HG03439 (cell line): ENCODE results near the gene PDE9A.
"Not testable (repeated sequence)": the region's sequence is repeated elsewhere in the genome, so short reads cannot be mapped to it uniquely, and the experiment has no call there.

Source experiments
- ATAC-seq: cut with Tn5 transposase; IDR thresholded peaks from one replicate; pipeline ENCODE4 v1.9.1; 2021; ENCODE audit warnings: mild to moderate bottlenecking, moderate library complexity; ENCODE audit not compliant: unreplicated experiment

Gene PDE9A

GRCh38 chr21:42653231-42654061 lies at the start of gene PDE9A:
PDE9A (plus strand) TSS chr21:42653621; CDS start chr21:42653815, 194 bp downstream.
- ATAC-seq = no peak

- ATAC-seq = no peak
Measured at GRCh38 chr21:42607102-42607501, 46.3 kb upstream of the PDE9A start.

DNA sequence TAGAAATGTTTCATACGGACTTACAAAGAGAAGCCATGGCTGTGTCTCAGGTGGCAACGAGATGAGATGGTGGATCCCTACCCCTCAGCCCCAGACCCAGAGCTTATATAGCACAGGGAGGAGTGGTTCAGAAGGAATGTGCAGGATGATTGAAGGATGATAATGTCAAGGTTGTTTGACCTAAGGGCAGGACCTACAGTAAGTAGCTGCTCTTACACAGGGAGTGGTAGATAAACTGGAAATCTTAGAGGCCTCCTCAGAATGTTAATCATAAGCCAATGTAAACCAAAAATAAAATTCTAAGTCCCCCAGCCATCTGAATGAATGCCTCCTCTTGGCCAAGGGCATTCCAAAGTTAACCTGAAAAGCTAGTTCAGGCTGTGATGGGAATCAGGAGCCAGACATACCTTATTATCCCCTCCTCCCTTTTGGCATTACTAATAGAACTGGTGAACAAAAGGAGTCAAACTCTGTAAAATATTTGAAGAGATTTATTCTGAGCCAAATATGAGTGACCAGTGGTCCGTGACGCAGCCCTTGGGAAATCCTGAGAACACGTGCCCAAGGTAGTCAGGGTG lies 45.8 kb upstream of the PDE9A start:
- ATAC-seq = no peak

DNA sequence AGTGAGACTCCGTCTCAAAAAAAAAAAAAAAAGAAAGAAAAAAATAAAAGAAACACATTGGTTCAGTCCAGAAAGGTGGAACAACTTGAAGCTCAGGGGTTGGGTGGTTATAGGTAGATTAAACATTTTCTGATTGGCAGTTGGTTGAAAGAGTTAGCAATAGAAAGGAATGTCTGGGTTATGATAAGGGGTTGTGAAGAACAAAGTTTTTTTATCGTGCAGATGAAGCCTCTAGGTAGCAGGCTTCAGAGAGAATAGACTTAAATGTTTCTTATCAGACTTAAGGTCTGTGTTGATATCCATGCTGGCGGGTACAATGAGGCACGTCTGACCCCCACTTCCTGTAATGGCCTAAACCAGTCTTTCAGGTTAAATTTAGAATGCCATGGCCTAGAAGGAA lies 45.0 kb upstream of the PDE9A start:
- ATAC-seq = no peak

- no peak for ATAC-seq
Measured at GRCh38 chr21:42609811-42610210, 43.6 kb upstream of the PDE9A start.

GRCh38 chr21:42611852-42612251 lies 41.6 kb upstream of the PDE9A start:
- no peak for ATAC-seq

- ATAC-seq = no peak
Measured at GRCh38 chr21:42612390-42612789, 41.0 kb upstream of the PDE9A start.

DNA sequence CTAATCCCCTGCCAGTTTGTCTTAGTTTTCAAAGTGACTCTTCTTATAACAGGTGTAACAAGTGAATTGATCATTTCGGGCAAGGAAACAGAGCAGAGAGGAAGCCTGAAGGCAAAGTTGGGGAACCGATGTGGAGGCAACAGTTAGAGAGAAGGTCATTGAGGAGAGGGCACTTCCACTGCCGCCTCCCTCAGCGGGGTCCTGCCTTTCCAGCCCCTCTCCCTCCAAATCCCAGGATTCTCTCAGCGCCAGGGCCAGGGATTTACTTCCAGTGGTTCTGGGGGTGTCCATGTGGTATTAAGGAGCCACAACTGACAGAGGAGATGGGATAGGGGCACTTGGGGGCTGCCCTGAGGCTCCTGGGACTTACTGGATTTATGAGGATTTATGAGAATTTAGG lies 39.7 kb upstream of the PDE9A start:
- ATAC-seq = no peak

DNA sequence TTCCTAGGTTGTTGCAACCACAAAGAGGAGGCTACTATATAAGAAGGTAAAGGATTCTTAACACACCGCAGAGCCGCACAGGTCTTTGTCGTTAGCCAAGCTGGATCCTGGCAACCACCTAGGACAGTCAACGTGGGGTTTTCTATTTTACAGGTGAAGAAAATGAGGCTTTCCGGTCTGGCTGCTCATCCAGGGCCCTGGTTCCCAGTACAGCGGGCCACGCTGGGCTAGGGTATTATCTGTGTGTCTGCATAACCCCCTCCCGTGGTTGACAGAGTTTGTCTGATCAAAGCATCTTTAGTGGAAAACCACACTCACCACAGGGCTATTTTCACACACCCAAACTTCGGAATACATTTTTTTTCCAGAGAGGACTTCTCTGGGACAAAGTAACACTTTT lies 39.0 kb upstream of the PDE9A start:
- ATAC-seq = no peak

DNA sequence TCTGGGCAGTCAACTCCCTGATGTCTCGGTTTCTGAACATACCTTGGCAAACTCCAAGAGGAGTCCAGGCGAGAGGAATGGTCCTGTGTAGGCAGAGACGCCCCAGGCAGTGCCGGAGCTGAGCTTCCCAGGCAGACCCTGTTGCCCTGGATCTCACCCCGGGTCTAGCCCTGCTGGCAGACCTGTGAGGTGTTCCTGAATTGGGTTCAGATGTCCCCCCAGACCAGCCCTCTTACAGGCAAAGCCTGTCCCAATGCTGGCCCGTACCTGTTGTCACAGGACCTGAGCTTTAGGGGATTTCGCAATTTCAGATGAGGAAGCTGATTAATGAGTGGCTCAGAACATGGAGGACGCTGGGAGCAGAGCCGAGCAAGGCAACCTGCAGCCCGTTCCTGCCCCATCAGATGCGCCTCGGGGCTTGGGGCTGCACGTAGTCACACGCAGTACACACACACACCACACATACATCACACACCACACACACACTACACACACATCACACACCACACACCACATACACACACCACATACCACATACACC lies 38.5 kb upstream of the PDE9A start:
- ATAC-seq = no peak

- ATAC-seq = not testable (repeated sequence)
Measured at GRCh38 chr21:42615377-42615776, 38.0 kb upstream of the PDE9A start.

GRCh38 chr21:42615924-42616323 lies 37.5 kb upstream of the PDE9A start:
- no peak for ATAC-seq

DNA sequence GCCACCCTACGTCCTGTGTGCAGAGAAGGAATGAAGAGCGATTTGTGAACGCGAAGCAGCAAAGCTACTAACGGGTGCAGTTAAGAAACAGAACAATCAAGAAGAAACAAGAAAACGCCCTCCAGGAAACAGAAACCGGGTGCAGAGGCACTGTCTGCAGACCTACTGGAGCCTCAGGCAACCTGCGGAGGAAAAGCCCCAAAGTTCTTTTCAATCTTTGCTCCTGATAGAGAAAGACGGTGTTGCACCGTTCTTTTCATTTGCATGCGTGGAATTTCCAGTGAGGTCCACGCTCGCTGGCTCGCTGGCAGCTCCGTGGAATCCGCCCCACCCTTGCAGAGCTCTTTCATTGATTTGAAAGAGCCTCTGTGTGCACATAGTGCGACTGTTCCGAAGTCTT lies 37.0 kb upstream of the PDE9A start:
- ATAC-seq = no peak

GRCh38 chr21:42616941-42617340 lies 36.5 kb upstream of the PDE9A start:
- ATAC-seq = no peak

DNA sequence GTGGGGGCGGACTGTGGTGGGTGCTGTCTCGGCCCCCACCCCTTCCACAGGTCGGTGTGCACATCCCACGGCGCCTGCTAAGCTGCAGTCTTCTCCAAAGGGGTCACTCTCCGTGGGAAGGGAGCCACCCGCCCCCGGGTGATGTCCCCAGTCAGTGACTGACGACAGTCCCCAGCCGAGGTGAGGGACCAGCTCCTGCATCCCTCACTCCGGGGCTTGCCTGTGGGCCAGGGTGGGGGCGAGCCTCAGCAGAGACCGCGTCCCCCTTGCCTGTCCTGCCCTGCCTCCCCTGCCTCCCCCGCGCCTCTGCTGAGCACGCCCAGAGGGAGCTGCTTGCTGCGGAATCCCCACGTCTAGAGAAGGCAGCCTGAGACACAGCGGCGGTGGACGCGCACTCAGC lies 35.9 kb upstream of the PDE9A start:
- no peak for ATAC-seq

DNA sequence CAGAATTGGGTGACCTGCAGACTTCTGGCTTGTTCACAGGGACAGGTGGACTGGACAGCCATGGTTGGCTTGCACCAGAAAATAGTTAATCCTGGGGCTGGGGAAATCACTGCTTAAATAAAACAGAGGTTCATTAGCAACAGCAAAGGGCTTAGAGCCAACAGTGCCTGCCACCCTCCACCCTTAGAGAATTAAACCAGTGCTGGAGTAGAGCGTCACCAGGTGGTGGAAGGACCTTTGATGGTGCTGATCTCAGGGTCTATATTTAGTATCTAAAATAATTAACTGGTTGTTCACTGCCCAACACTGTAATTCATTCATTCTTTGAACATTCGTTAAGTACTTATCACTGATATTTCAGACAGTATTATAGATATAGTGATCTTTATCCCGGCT lies 34.7 kb upstream of the PDE9A start:
- no peak for ATAC-seq

DNA sequence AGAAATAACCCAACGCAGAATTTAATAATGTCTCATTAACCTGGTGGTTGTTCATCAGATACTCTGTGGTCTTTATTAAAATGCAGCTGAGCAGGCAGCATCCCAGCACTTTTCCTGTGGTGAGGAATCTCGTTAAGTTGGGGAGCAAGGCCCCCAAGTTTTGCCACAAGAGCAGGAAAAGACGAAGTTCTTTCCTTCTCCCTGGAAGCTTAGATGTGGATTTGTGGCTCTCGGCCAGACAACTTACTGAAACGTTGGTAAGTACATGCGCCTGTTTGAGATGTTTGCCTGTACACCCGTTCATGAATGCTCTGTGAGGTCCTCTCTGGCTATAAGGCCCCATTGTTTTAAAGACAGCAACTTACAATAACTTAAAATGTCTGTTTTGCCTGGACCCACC lies 34.3 kb upstream of the PDE9A start:
- no peak for ATAC-seq

DNA sequence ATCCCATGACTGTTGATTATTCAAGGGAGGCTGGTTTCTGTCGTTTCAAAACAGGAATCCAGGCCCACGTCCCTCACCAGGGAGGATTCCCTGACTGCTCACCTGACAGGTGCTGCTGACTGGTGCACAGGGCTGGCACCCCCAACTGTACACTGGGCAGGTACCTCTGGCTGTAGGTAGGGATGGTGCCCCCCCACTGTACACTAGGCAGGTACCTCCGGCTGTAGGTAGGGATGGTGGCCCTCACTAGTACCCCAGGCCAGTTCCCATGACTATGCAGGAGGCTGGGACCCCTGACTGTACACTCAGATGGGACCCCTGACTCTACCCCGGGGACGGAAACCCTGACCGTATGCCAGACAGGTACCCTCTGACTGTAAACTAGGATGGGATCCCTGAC lies 33.6 kb upstream of the PDE9A start:
- no peak for ATAC-seq

GRCh38 chr21:42621166-42621818 lies 32.1 kb upstream of the PDE9A start:
- no peak for ATAC-seq

GRCh38 chr21:42621819-42622177 lies 31.6 kb upstream of the PDE9A start:
- ATAC-seq = no peak

DNA sequence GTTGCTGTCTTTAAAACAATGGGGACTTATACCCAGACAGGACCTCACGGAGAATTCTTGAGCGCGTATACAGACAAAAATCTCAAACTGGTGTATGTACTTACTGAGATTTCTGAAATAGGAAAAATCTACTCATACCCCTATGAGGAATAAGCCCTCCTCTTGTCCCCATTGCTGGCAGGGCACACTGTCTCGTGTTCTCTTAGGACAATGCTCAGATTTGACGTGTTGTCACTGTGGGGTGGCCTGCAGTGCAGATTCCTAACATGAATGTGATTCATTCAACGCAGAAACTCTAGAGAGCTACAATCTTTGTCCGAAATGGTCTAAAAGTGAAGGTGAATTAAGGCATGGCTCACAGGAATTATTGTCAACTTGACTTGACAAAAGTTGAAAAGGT lies 31.1 kb upstream of the PDE9A start:
- no peak for ATAC-seq

DNA sequence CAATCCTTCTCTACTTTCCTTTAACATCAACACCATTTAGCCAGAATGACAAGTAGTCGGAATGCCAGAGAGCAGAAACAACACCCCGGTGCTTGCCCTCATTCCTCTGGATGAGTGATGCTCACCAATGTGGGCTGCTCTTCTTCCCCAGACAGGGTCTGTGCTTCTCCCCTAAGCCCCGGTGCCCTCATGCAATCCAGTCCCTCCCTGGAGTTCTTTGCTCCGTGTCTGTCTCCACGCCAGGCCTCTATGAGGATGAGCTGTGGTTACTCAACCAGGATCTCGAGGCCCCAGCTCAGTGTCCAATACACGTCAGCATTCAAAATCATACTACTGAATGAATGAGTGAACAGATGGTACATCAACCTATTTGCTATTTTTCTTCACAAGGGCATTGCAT lies 29.7 kb upstream of the PDE9A start:
- no peak for ATAC-seq
